CD4-positive, alpha-beta T cell treated with Interferon alpha-2 for 1 hour (primary cell): ENCODE results near the gene FOSL2.

Source experiments
- DNase-seq, 2 donors: peaks; one replicate each; pipeline ENCODE4 v3.0.0-alpha.2; 2020 to 2022

FOSL2 gene

DNA sequence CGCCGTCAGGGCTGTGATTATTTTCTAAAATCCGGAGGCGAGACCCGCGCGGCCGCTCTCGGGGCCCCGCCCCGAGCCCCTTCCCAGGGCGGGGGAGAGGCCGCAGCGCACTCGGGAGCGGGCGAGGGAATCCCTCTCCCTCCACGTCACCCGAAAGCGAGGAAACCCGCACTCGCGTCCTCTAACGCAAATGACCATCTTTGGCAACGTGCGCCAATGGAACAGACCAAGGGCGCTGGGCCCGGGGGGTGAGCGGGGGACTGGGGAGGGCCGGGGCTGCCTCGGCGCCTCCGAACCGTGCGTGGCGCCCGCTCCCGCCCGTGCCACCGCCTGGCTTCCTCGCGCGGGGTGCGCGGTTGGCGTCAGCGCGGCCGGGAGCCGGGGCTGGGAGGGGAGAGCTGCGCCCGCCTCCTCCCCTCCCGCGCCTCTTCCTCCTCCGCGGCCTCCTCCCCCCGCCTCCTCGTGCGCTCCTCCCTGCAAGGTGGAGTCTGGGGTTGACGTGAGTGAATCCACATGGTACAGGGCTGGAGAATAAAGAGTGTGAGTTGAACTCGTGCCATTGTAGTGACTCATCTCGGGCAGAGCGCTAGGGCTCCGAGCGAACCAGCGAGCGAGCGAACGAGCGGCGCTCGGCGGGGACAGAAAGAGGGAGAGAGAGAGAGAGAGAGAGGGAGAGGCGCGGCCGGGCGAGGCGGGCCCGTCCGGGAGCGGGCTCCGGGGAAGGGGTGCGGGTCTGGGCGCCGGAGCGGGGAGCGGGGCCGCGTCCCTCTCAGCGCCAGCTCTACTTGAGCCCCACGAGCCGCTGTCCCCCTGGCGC is at the start of gene FOSL2:
FOSL2 (plus strand) TSS at position 562 of the 817 bp plus-strand sequence. CDS start 863 bp downstream, outside the sequence.
- peak; percentile 96 to 97 for DNase-seq

- DNase-seq, result no peak
These were observed 49.3 kb upstream of the FOSL2 start for GRCh38 chr2:28343184-28343942.

DNA sequence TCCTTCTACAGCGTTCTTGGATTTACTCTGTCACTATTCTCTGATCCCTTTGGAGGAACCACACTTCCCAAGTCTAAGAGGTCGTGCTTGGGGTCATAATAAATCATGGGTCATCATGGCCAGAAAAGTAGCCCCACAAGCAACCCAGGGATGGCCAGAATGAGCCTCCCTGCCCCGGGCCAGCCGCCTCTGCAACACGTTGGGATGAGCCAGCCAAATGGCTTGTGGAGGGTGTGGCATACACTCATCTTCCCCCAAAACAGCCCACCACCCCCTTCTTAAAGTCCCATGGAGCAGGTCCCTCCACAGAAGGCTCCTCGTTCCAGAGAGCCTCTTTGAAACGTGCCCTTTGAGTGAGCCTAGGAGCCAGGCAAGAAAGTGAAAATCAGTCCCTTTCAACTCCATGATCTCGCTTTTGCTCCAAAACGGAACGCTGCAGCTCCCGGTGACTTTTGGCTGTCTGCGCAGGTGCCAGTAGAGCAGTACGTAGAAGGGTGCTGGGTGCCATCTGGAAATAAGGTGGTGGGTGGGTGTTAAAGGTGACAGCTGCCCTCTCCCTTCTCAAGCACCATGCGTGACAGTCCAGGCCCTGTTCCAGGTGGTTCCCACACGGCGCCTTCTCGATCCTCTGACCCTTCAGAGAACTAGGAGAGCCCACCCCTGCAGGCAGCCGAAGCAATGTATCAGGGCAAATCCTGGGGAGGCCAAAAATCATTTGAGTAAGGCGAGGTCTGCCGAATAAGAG is 48.5 kb upstream of the FOSL2 start:
- DNase-seq, result no peak

- DNase-seq, result no peak
These were observed 47.8 kb upstream of the FOSL2 start for GRCh38 chr2:28344756-28345373.

DNA sequence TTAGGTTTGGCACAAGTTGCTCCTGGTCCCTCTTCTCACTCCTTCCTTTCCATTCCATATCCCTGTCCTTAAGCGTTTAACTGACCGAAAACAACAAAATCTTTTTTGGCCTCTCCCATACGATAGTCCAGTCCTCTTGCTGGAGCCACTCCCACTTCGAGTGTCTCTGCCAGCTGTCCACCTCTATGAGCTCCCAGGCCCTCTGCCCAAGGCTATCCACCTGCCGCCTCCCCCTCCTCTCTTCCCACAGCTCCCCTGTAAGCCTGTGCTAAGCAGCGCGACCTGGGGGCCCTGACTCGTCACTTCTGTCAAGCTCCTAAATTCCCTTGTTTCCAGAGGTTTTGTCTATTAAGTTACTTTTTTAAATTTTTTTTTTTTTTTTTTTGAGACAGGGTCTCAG is 47.0 kb upstream of the FOSL2 start:
- DNase-seq, result no peak

GRCh38 chr2:28346587-28346986 is 46.1 kb upstream of the FOSL2 start:
- DNase-seq, result no peak

- no peak for DNase-seq
These were observed 45.5 kb upstream of the FOSL2 start for GRCh38 chr2:28347193-28347592.

GRCh38 chr2:28347596-28347995 is 45.1 kb upstream of the FOSL2 start:
- DNase-seq, result no peak

DNA sequence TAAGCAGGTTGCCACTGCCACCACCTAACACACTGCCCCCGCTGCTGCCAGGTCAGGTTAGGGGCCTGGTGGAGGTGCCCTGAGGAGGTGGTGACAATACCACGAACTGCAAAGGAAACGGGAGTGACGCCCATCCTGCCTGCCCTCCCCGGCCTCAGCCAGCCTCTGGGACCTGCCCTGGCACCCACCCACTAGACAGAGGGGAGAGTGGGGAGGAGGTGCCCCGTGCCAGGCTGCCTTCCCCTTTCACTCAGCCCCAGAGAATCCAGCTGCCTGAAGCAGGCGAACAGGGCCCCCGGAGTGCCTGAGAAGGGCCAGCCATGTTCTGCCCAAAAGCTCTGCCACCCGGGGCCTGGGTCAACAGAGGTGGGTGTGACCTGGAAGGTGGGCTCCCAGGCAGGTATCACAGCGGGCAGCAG is 44.5 kb upstream of the FOSL2 start:
- peak; percentile 74 to 83 for DNase-seq

- no peak for DNase-seq
These were observed 43.7 kb upstream of the FOSL2 start for GRCh38 chr2:28348921-28349320.

GRCh38 chr2:28349546-28350165 is 43.0 kb upstream of the FOSL2 start:
- DNase-seq, result no peak

- DNase-seq, result no peak
These were observed 42.5 kb upstream of the FOSL2 start for GRCh38 chr2:28350196-28350595.

DNA sequence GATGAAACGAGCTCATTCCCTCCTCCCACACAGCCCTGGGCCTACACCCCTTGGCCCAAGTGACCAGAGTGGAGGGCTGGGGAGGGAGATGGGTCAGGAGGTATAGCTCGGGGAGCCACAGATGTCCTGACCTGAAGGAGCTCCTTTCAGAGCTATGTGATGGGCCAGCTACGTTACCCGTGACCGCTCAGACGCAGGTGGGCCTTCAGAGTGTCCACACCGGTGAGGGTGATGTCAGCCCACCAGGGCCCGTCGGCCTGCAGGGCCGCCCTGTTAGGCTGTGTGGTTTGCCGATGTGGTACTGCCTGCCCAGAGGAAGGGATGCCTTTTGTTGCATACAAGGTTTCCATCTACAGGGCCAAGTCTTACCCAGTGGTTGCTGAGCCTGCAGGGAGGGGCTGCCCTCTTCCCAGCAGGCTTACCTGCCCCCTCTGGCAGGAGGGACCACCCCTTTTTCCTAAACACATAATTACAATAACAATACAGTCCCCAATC is 41.8 kb upstream of the FOSL2 start:
- DNase-seq, result no peak

- no peak for DNase-seq
These were observed 41.0 kb upstream of the FOSL2 start for GRCh38 chr2:28351621-28352020.

- no peak for DNase-seq
These were observed 40.6 kb upstream of the FOSL2 start for GRCh38 chr2:28352104-28352503.

DNA sequence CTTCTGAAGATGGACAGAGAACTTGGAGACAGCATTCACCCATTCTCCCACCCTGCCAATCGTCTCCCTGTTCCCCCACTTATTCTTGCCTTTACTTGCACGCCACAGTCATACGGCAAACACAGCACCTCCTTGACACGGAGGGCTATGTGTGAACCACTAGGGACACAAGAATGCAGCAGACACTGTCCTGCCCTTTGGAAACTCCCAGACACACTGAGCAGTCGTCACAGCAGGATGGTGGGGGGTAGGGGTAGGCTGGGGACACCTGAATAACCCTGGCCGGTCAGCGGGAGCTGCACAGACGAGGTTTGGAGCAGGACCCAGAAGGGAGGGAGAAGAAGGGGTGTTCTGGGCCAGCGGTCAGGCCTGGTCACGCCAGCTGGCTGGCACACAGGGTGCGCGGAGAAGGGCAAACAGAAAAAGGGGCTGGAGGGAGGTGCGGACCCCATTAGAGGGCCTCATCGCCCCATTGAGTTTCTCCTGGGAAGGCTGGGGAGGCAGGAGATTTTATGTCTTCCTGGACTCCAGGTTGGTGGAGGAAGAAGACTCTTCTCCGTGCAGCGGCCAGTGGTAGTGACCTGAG is 40.0 kb upstream of the FOSL2 start:
- DNase-seq, result no peak

- DNase-seq, result no peak
These were observed 37.6 kb upstream of the FOSL2 start for GRCh38 chr2:28354920-28355520.

DNA sequence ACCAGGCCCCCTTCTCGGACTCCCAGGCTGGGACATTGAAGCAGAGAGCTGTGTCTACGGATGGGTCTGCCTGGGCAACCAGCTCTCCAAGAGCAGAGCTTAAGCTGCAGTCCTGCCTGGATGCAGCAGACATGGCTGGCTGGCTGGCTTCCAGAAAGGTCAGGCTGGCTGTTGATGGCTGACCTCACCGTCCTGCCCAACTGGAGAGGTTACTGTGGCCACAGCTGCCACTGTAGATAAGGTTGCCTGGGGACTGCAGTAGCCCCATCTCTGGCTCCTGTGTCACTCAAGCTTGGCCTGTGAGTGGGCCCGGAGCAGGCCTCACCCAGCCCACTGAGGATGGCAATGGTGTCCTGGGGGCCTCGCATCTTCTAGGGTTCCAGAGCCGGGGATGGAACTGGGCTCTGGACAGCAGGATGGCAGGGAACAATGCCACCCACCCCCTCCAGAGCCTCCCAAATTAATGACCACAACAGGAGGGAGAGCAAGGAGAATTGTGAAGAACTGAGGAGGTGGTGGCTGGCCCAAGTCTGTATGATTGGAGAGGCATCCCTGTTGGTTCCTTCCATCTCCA is 37.0 kb upstream of the FOSL2 start:
- DNase-seq, result no peak

GRCh38 chr2:28356095-28356911 is 36.4 kb upstream of the FOSL2 start:
- DNase-seq, result peak; percentile 40 to 50

DNA sequence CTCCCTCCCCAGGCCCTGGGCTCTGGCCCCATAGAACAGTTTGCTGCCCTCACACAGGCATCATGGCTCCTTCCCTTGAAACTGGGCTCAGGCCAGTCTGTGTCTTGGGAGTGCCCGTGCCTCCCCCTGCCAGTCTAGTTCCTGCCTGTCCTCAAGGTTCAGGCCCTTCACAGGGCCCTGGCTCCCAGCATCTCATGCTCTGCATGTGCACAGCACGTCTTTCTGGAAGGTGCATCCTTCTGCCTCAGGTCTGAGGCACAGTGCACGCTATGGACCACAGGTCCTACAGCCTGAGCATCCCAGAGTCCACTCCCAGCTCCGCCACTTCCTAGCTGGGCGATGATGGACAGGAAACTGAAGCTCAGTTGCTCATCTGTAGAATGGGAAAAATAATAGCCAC is 35.6 kb upstream of the FOSL2 start:
- no peak for DNase-seq
